ENCODE data around the gene SMURF2. TPM values are rescaled to one million over a fixed set of nuclear protein-coding genes. Genes with fewer than 3 reads are reported as not detected.

Gene SMURF2
- total RNA-seq, 1 donor from 2014 or later = 69.2 TPM

DNA sequence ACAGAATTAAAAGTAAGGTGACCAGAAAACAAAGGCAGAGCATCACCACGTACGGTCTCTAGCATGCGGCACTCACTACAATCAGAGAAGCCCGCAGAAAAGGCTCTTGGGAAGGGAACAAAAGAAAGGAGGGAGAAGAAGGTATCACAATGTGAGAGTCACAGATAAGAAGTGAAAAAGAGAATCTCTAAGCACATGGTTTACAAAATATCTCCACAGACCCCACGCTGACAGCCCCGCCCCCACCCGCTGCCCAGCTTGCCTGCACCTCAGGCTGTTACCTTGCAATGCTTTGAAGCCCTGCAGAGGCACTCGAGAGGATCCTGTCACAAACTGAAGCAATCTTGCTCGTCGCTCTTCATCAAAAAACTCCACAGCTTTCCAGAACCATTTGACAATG is 114.8 kb downstream of the SMURF2 start:
- H3K27ac Mint-ChIP-seq (ENCODE audit: unreplicated experiment) = no peak overlapping the region
- H3K36me3 Mint-ChIP-seq (ENCODE audit: low read depth, unreplicated experiment) = peaks cover 30% of the 10 kb centered on the region
- no peak for DNase-seq (ENCODE audit: low spot score)
- H3K4me3 Mint-ChIP-seq (ENCODE audit: unreplicated experiment) = no peak overlapping the region
- peaks cover 2% of the 10 kb centered on the region for H3K27me3 Mint-ChIP-seq (ENCODE audit: unreplicated experiment)
- H3K4me1 Mint-ChIP-seq (ENCODE audit: unreplicated experiment) = peaks cover 4% of the 10 kb centered on the region
- H3K9me3 Mint-ChIP-seq (ENCODE audit: unreplicated experiment) = no peaks in the 10 kb centered on the region
- TF ChIP-seq, protein P1, sequence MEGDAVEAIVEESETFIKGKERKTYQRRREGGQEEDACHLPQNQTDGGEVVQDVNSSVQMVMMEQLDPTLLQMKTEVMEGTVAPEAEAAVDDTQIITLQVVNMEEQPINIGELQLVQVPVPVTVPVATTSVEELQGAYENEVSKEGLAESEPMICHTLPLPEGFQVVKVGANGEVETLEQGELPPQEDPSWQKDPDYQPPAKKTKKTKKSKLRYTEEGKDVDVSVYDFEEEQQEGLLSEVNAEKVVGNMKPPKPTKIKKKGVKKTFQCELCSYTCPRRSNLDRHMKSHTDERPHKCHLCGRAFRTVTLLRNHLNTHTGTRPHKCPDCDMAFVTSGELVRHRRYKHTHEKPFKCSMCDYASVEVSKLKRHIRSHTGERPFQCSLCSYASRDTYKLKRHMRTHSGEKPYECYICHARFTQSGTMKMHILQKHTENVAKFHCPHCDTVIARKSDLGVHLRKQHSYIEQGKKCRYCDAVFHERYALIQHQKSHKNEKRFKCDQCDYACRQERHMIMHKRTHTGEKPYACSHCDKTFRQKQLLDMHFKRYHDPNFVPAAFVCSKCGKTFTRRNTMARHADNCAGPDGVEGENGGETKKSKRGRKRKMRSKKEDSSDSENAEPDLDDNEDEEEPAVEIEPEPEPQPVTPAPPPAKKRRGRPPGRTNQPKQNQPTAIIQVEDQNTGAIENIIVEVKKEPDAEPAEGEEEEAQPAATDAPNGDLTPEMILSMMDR (IDR thresholded peaks at IDR 0.05; ENCODE audit: unreplicated experiment) = no peak

DNA sequence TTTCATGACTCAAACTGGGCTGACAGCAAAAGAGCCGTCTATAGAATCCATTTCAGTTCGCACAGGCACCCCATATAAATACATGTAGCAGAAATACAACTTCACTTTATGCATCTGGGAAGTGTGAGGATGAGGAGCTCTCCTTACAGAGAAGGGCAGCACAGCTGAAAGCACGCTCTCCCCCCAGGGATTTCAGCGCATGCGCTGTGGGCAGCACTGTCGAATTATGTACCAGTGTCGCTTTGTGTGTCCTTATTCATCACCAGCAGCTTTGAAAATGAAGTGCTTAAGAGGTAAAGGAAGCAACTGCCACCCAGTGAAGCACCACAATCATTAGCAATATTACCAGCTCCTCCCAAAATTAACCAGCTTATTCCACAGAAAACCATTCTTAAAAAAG is 115.4 kb downstream of the SMURF2 start:
- Mint-ChIP-seq H3K4me1 (ENCODE audit: unreplicated experiment) (peaks cover 4% of the 10 kb centered on the region), H3K4me3 (ENCODE audit: unreplicated experiment) (no peak overlapping the region), H3K27me3 (ENCODE audit: unreplicated experiment) (peaks cover 2% of the 10 kb centered on the region), H3K9me3 (ENCODE audit: unreplicated experiment) (no peaks in the 10 kb centered on the region), H3K27ac (ENCODE audit: unreplicated experiment) (no peak overlapping the region), H3K36me3 (ENCODE audit: low read depth, unreplicated experiment) (peaks cover 24% of the 10 kb centered on the region)
- TF ChIP-seq, protein P1 (IDR thresholded peaks at IDR 0.05; ENCODE audit: unreplicated experiment) = no peak
- no peak for DNase-seq (ENCODE audit: low spot score)

DNA sequence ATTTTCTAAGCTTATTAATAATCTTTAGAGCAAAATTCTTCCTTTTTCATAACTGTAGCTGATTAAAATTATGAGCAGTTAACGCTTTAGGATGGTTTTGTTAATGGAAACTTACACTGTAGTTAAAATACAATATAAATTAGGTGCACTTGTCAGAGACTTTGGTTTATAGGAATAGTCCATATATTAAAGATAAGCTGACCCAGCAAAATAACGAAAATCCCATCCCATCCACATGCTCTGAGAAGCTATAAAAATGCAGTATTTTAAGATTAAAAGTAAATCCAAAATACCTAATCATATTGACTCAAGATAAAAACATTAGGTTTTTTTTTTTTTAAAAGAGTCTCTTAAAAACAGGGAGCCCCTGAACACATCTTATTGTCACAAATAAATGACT is 117.4 kb downstream of the SMURF2 start:
- peaks cover 19% of the 10 kb centered on the region for H3K36me3 Mint-ChIP-seq (ENCODE audit: low read depth, unreplicated experiment)
- H3K4me1 Mint-ChIP-seq (ENCODE audit: unreplicated experiment) = peaks cover 4% of the 10 kb centered on the region
- H3K27me3 Mint-ChIP-seq (ENCODE audit: unreplicated experiment) = peaks cover 2% of the 10 kb centered on the region
- TF ChIP-seq, protein P1 (IDR thresholded peaks at IDR 0.05; ENCODE audit: unreplicated experiment) = no peak
- no peak overlapping the region for H3K27ac Mint-ChIP-seq (ENCODE audit: unreplicated experiment)
- DNase-seq (ENCODE audit: low spot score) = no peak
- H3K4me3 Mint-ChIP-seq (ENCODE audit: unreplicated experiment) = no peak overlapping the region
- H3K9me3 Mint-ChIP-seq (ENCODE audit: unreplicated experiment) = no peaks in the 10 kb centered on the region

DNA sequence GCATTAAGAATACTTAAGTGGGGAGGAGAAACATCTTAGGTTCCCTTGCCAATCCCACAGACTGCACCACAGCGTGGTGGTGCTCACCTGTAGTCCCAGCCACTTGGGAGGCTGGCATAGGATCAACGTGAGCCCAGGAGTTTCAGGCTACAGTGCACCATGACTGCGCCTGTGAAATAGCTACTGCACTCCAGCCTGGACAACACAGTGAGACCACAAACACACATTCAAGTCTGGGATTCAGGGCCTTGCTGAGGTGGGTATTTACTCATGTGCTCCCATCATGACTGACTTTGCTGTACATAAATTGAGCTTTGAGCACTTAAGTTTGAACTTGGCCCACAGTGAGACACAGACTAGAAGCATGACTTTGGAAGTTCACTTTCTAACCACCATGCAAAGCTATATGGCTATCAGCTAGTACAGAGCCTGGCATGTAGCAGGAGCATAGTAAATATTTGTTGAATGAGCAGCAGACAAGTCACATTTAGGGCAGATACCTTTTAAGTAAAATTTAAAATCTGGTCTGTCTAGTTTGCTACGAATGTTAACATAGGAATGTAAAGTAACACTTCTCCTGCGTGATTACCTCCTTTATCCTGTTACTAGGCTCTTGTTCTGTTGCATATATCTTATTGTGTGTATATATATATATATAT is 121.9 kb downstream of the SMURF2 start:
- no peak overlapping the region for H3K4me3 Mint-ChIP-seq (ENCODE audit: unreplicated experiment)

More for the DNA sequence above, 121.9 kb downstream of the SMURF2 start:
- Mint-ChIP-seq H3K27ac (ENCODE audit: unreplicated experiment) (no peak overlapping the region), H3K27me3 (ENCODE audit: unreplicated experiment) (peaks cover 3% of the 10 kb centered on the region), H3K9me3 (ENCODE audit: unreplicated experiment) (no peaks in the 10 kb centered on the region), H3K36me3 (ENCODE audit: low read depth, unreplicated experiment) (peaks cover 25% of the 10 kb centered on the region), H3K4me1 (ENCODE audit: unreplicated experiment) (peaks cover 2% of the 10 kb centered on the region)
- no peak for DNase-seq (ENCODE audit: low spot score)
- TF ChIP-seq, protein P1 (IDR thresholded peaks at IDR 0.05; ENCODE audit: unreplicated experiment) = no peak
